GM12873 (cell line): Measurements from ENCODE around the gene CSMD2.

Experiments
- TF ChIP-seq, protein P1 (sequence below): IDR thresholded peaks from 2 replicates; pipeline ENCODE4 v1.5.1; 2012; ENCODE audit warnings: low read depth, mild to moderate bottlenecking, moderate library complexity, low read length, control low read depth; ENCODE audit not compliant: insufficient read depth; ENCODE audit errors: missing control alignments

Gene CSMD2

GRCh38 chr1:34147301-34147700, 17.7 kb downstream of the CSMD2 start:
- TF ChIP-seq, protein P1, sequence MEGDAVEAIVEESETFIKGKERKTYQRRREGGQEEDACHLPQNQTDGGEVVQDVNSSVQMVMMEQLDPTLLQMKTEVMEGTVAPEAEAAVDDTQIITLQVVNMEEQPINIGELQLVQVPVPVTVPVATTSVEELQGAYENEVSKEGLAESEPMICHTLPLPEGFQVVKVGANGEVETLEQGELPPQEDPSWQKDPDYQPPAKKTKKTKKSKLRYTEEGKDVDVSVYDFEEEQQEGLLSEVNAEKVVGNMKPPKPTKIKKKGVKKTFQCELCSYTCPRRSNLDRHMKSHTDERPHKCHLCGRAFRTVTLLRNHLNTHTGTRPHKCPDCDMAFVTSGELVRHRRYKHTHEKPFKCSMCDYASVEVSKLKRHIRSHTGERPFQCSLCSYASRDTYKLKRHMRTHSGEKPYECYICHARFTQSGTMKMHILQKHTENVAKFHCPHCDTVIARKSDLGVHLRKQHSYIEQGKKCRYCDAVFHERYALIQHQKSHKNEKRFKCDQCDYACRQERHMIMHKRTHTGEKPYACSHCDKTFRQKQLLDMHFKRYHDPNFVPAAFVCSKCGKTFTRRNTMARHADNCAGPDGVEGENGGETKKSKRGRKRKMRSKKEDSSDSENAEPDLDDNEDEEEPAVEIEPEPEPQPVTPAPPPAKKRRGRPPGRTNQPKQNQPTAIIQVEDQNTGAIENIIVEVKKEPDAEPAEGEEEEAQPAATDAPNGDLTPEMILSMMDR = no peak

GRCh38 chr1:34144766-34145165, 20.3 kb downstream of the CSMD2 start:
- TF ChIP-seq, protein P1 = no peak

DNA sequence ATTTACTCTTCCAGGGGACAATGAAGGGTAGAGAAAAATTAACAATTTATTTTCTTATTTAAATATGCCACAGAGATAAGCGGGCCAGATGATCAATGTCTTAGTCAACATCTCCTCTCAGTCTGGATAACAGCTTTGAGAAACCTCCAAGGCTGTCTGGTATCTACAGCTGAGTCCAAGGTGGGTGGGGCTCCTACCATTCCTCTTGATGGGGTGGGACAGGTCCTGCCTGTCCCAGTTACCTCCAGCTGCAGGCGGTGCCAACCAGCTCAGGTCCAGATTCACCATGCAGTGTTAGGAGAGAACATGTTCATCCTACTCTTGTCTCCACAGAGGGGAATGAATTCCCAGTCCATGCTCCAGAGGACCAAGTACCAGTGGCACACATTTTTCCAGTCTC, 21.1 kb downstream of the CSMD2 start:
- TF ChIP-seq, protein P1 = no peak

DNA sequence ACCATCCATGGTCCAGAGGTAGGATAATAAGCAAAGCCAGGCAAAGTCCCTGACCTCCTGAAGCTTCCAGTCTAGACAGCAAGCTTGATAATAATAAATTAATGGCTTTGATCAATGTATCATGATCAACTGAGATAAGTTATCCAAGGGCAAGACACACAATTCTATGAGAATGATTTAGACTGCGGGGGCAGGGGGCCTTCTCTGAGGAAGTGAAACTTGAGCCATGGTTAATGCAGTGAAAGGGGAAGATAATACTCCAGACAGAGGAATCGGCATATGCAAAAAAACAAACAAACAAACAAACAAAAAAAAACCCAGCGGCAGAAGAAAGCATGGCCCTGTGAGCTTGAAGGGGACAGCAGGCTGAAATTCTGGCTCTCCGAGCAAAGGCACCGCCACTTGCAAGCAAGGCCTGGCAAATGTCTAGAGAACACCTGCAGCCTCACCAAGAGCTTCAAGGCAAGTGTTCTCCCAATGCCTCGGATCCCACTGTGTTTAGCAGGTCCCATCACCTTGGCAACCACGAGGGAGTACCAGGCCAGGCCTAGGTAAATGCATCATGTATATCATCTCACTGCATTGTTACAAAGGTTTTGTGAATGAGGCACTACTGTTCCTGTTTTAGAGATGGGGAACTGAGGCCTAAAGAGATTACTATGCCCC, 24.9 kb downstream of the CSMD2 start:
- TF ChIP-seq, protein P1 = no peak

GRCh38 chr1:34137411-34137810, 27.6 kb downstream of the CSMD2 start:
- TF ChIP-seq, protein P1 = no peak

DNA sequence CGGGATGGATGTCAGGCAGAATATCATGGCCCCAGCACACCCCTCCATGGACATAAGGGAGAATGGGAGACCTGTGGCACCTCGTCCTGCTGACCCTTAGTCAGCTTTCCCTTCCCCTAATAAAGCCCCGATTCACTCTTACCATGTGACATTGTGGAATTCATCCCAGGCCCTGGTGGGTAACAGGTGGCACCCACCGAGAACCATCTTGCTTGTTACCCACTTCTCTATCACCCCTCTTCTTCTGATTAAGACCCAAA, 32.9 kb downstream of the CSMD2 start:
- TF ChIP-seq, protein P1 = no peak

- TF ChIP-seq, protein P1 = no peak
Measured at GRCh38 chr1:34131396-34132160, 33.5 kb downstream of the CSMD2 start.
